HepG2 (cell line): ENCODE results near the gene MOGAT3. TPM values are rescaled to one million over a fixed set of nuclear protein-coding genes. Genes with fewer than 3 reads are reported as not detected.

Experiments used
- DBP ChIP-seq: sonication (generic); formaldehyde crosslinking; IDR thresholded peaks from 2 replicates; pipeline ENCODE4 v1.4.0; 2020; ENCODE audit warnings: missing genetic modification reagents; ENCODE audit errors: not compliant biosample characterization
- ETV5 ChIP-seq: IDR thresholded peaks from 2 replicates; pipeline ENCODE4 v1.6.1; 2018; ENCODE audit warnings: missing biosample characterization, missing genetic modification reagents, inconsistent platforms, borderline replicate concordance
- EZH2 ChIP-seq: conservative IDR thresholded peaks from 2 replicates; pipeline ENCODE4 v1.6.1; 2012; ENCODE audit warnings: mild to moderate bottlenecking, low read depth, low read length, moderate library complexity
- HMG20B ChIP-seq: conservative IDR thresholded peaks from 2 replicates; pipeline ENCODE4 v1.6.1; 2016; ENCODE audit warnings: missing genetic modification reagents, missing compliant biosample characterization
- HNRNPL ChIP-seq: fragments of 200-400 bp; formaldehyde crosslinking; IDR thresholded peaks from 2 replicates; pipeline ENCODE4 v1.6.1; 2017; ENCODE audit warnings: mild to moderate bottlenecking, low read depth, low read length
- KLF9 ChIP-seq: IDR thresholded peaks from 2 replicates; pipeline ENCODE4 v1.6.1; 2016; ENCODE audit warnings: low read depth
- MTA1 ChIP-seq: sonication (generic); formaldehyde crosslinking; IDR thresholded peaks from 2 replicates; pipeline ENCODE4 v1.4.0; 2020; ENCODE audit warnings: missing genetic modification reagents, mild to moderate bottlenecking, borderline replicate concordance
- PAF1 ChIP-seq: IDR thresholded peaks from 2 replicates; pipeline ENCODE4 v1.6.1; 2016; ENCODE audit warnings: missing genetic modification reagents, missing compliant biosample characterization
- PHF8 ChIP-seq: sonication (generic); formaldehyde crosslinking; IDR thresholded peaks from 2 replicates; pipeline ENCODE4 v1.5.0; 2020; ENCODE audit warnings: missing genetic modification reagents
- RBM39 ChIP-seq: fragments of 200-400 bp; formaldehyde crosslinking; IDR thresholded peaks from one replicate; pipeline ENCODE4 v1.6.1; 2018; ENCODE audit warnings: antibody characterized with exemption, mild to moderate bottlenecking, low read depth, low read length; ENCODE audit not compliant: poor library complexity, severe bottlenecking
- SKI ChIP-seq: fragments of 450-650 bp; IDR thresholded peaks from one replicate; pipeline ENCODE4 v1.6.1; 2018; ENCODE audit warnings: mild to moderate bottlenecking; ENCODE audit not compliant: partially characterized antibody
- SP2 ChIP-seq: sonication (generic); formaldehyde crosslinking; IDR thresholded peaks from 2 replicates; pipeline ENCODE4 v1.5.1; 2020; ENCODE audit warnings: mild to moderate bottlenecking, missing genetic modification reagents
- ZNF143 ChIP-seq: sonication (generic); formaldehyde crosslinking; IDR thresholded peaks from 2 replicates; pipeline ENCODE4 v1.4.0; 2020; ENCODE audit warnings: missing genetic modification reagents
- ZNF251 ChIP-seq: sonication (generic); formaldehyde crosslinking; IDR thresholded peaks from 2 replicates; pipeline ENCODE4 v1.9.0; 2021; ENCODE audit warnings: mild to moderate bottlenecking, missing genetic modification reagents
- ZNF567 ChIP-seq: sonication (generic); formaldehyde crosslinking; IDR thresholded peaks from 2 replicates; pipeline ENCODE4 v1.8.1; 2023; ENCODE audit warnings: mild to moderate bottlenecking, missing genetic modification reagents, borderline replicate concordance
- ZNF660 ChIP-seq: sonication (generic); formaldehyde crosslinking; IDR thresholded peaks from 2 replicates; pipeline ENCODE4 v1.5.1; 2020; ENCODE audit warnings: mild to moderate bottlenecking, low read depth, missing genetic modification reagents, borderline replicate concordance
- polyA plus RNA-seq, 8 experiments: library from polyadenylated mRNA; depleted of rRNA in 3 of 8; stranded (reverse) in 7 of 8; unstranded in 1 of 8; fragments of >200 nt; fragmentation: Illumina TruSeq in 4 of 8; extraction: Trizol in 4 of 8; gene quantifications; 2 replicates each; pipeline versions ENCODE4 v1.2.1 to v1.2.3, GENCODE V29; 2011 to 2016; ENCODE audit warnings: low read depth in 4 of 8, missing spikeins in 1 of 8, mixed read lengths in 1 of 8; ENCODE audit not compliant: insufficient read depth in 1 of 8
- total RNA-seq, 5 experiments: library from RNA; depleted of rRNA; stranded (reverse); fragments of >200 nt; fragmentation: Illumina TruSeq; extraction: Trizol; gene quantifications; 2 replicates each; pipeline ENCODE4 v1.2.3, GENCODE V29; 2016; ENCODE audit warnings: low read depth in 1 of 5
- TF ChIP-seq, protein P1 (sequence below): sonication (generic); formaldehyde crosslinking; IDR thresholded peaks from 2 replicates; pipeline ENCODE4 v1.5.0; 2020; ENCODE audit warnings: mild to moderate bottlenecking, missing genetic modification reagents, borderline replicate concordance
- TF ChIP-seq, protein P2 (sequence below): sonication (generic); formaldehyde crosslinking; IDR thresholded peaks from 2 replicates; pipeline ENCODE4 v1.5.0; 2020; ENCODE audit warnings: mild to moderate bottlenecking, missing genetic modification reagents

MOGAT3 gene
- total and polyA plus RNA-seq, 2 of the 13 experiments (the other 11 are each of a cell fraction or from before 2014, with no cell fraction given), result 22.5 to 30.5 TPM

GRCh38 chr7:101216001-101216859 is 15.4 kb upstream of the MOGAT3 start (continued):
- TF ChIP-seq ZNF660 (CRISPR knock-in tag) (no peak), SKI (no peak), ZNF143 (CRISPR knock-in tag) (no peak), PHF8 (CRISPR knock-in tag) (no peak), ZNF251 (CRISPR knock-in tag) (no peak), ZNF567 (peak; percentile 14; the same call in 1 of the 2 replicates), DBP (CRISPR knock-in tag) (no peak), RBM39 (no peak), MTA1 (CRISPR knock-in tag) (no peak), HMG20B (CRISPR knock-in tag) (no peak), KLF9 (CRISPR knock-in tag) (no peak), ETV5 (CRISPR knock-in tag) (no peak), PAF1 (no peak), EZH2 (no peak), SP2 (CRISPR knock-in tag) (no peak), HNRNPL (no peak)
- TF ChIP-seq, protein P1, sequence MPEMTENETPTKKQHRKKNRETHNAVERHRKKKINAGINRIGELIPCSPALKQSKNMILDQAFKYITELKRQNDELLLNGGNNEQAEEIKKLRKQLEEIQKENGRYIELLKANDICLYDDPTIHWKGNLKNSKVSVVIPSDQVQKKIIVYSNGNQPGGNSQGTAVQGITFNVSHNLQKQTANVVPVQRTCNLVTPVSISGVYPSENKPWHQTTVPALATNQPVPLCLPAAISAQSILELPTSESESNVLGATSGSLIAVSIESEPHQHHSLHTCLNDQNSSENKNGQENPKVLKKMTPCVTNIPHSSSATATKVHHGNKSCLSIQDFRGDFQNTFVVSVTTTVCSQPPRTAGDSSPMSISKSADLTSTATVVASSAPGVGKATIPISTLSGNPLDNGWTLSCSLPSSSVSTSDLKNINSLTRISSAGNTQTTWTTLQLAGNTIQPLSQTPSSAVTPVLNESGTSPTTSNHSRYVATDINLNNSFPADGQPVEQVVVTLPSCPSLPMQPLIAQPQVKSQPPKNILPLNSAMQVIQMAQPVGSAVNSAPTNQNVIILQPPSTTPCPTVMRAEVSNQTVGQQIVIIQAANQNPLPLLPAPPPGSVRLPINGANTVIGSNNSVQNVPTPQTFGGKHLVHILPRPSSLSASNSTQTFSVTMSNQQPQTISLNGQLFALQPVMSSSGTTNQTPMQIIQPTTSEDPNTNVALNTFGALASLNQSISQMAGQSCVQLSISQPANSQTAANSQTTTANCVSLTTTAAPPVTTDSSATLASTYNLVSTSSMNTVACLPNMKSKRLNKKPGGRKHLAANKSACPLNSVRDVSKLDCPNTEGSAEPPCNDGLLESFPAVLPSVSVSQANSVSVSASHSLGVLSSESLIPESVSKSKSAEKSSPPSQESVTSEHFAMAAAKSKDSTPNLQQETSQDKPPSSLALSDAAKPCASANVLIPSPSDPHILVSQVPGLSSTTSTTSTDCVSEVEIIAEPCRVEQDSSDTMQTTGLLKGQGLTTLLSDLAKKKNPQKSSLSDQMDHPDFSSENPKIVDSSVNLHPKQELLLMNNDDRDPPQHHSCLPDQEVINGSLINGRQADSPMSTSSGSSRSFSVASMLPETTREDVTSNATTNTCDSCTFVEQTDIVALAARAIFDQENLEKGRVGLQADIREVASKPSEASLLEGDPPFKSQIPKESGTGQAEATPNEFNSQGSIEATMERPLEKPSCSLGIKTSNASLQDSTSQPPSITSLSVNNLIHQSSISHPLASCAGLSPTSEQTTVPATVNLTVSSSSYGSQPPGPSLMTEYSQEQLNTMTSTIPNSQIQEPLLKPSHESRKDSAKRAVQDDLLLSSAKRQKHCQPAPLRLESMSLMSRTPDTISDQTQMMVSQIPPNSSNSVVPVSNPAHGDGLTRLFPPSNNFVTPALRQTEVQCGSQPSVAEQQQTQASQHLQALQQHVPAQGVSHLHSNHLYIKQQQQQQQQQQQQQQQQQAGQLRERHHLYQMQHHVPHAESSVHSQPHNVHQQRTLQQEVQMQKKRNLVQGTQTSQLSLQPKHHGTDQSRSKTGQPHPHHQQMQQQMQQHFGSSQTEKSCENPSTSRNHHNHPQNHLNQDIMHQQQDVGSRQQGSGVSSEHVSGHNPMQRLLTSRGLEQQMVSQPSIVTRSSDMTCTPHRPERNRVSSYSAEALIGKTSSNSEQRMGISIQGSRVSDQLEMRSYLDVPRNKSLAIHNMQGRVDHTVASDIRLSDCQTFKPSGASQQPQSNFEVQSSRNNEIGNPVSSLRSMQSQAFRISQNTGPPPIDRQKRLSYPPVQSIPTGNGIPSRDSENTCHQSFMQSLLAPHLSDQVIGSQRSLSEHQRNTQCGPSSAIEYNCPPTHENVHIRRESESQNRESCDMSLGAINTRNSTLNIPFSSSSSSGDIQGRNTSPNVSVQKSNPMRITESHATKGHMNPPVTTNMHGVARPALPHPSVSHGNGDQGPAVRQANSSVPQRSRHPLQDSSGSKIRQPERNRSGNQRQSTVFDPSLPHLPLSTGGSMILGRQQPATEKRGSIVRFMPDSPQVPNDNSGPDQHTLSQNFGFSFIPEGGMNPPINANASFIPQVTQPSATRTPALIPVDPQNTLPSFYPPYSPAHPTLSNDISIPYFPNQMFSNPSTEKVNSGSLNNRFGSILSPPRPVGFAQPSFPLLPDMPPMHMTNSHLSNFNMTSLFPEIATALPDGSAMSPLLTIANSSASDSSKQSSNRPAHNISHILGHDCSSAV (CRISPR knock-in tag), result no peak
- TF ChIP-seq, protein P2, sequence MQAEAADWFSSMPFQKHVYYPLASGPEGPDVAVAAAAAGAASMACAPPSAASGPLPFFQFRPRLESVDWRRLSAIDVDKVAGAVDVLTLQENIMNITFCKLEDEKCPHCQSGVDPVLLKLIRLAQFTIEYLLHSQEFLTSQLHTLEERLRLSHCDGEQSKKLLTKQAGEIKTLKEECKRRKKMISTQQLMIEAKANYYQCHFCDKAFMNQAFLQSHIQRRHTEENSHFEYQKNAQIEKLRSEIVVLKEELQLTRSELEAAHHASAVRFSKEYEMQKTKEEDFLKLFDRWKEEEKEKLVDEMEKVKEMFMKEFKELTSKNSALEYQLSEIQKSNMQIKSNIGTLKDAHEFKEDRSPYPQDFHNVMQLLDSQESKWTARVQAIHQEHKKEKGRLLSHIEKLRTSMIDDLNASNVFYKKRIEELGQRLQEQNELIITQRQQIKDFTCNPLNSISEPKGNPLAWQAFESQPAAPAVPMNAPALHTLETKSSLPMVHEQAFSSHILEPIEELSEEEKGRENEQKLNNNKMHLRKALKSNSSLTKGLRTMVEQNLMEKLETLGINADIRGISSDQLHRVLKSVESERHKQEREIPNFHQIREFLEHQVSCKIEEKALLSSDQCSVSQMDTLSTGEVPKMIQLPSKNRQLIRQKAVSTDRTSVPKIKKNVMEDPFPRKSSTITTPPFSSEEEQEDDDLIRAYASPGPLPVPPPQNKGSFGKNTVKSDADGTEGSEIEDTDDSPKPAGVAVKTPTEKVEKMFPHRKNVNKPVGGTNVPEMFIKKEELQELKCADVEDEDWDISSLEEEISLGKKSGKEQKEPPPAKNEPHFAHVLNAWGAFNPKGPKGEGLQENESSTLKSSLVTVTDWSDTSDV (CRISPR knock-in tag), result 0 out of 2 replicates have a peak, but pooled peaks have one; percentile 25
